ENCODE measurements around the gene GSTM2.

The GSTM2 gene

GRCh38 chr1:109649491-109649914 lies 18.4 kb upstream of the GSTM2 start:
- peak; percentile 43 for DNase-seq (ENCODE audit: low read depth, low spot score)
- H3K4me3 ChIP-seq (ENCODE audit: low read depth, low read length) = peak overlapping the region; percentile 21
- in situ Hi-C loops (cut with HindIII; ENCODE audit: low sequenced_read_pairs) = loop anchor here (10.0 kb wide), 1 partner anchor 125 kb away; no protein-coding TSS in a partner anchor
- TF ChIP-seq CTCF (IDR thresholded peaks at IDR 0.05; ENCODE audit: low read depth, low read length) = peak; percentile 29

DNA sequence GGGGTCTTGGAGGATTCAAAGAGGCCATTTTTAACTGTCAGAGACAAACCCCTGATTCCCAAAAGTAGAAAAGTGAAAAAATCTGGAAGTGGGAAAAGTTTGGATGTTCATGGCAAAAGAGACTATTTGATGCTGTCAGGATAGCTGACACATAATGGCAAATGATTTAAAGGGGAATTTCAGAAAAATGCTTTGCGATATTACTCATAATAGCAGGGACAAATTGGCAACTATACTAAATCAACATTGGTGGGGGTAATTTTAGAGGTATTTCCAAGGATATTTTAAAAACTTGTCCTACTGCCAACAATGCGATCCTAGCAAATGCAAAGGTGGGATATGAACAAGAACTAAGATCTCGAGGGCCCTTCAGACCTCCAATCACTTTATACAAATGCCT lies 17.2 kb upstream of the GSTM2 start:
- no peak for TF ChIP-seq CTCF (IDR thresholded peaks at IDR 0.05; ENCODE audit: low read depth, low read length)
- H3K4me3 ChIP-seq (ENCODE audit: low read depth, low read length) = no peak overlapping the region
- in situ Hi-C loops (cut with HindIII; ENCODE audit: low sequenced_read_pairs) = no loop called here
- DNase-seq (ENCODE audit: low read depth, low spot score) = no peak

DNA sequence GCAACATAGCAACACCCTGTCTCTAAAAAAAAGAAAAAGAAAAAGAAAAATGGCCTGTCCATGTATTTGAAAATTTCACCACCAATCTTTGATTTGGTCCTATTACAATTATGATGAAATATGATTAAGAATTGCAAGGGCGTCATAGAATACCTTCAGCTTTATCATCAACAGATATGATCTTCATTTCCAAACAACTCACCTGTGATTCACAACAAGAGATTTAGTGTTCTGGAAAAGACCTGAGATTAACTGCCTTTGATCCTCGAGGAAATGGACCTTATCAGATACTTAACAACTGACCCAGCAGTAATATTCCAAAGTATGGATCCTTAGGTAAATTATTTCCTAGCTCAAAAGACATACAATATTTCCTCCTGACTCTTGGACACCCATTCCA lies 15.5 kb upstream of the GSTM2 start:
- H3K4me3 ChIP-seq (ENCODE audit: low read depth, low read length) = no peak overlapping the region
- in situ Hi-C loops (cut with HindIII; ENCODE audit: low sequenced_read_pairs) = no loop called here
- no peak for TF ChIP-seq CTCF (IDR thresholded peaks at IDR 0.05; ENCODE audit: low read depth, low read length)

DNA sequence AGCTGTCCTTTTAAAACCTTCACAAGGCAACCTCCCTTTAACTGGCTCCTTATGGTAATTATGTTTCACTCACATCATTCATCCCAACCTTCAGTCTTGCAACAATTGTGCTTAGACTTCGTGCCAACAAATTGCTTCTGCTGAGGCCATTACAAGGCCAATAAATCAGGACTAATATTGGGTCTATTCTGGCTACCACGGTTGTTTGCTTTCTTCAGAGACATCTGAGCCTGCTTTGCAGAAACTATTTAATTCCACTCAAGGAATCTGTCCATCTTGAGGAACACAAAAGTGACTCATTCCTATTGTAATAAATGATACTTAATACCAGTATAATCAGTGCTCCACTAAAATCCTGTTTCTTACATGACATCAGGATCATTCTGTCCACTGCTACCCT lies 14.6 kb upstream of the GSTM2 start:
- in situ Hi-C loops (cut with HindIII; ENCODE audit: low sequenced_read_pairs) = no loop called here
- no peak for DNase-seq (ENCODE audit: low read depth, low spot score)
- H3K4me3 ChIP-seq (ENCODE audit: low read depth, low read length) = no peak overlapping the region
- no peak for TF ChIP-seq CTCF (IDR thresholded peaks at IDR 0.05; ENCODE audit: low read depth, low read length)

More for the DNA sequence above, 15.5 kb upstream of the GSTM2 start:
- no peak for DNase-seq (ENCODE audit: low read depth, low spot score)

GRCh38 chr1:109654519-109654918 lies 13.3 kb upstream of the GSTM2 start:
- DNase-seq (ENCODE audit: low read depth, low spot score) = no peak
- no peak for TF ChIP-seq CTCF (IDR thresholded peaks at IDR 0.05; ENCODE audit: low read depth, low read length)
- H3K4me3 ChIP-seq (ENCODE audit: low read depth, low read length) = no peak overlapping the region
- in situ Hi-C loops (cut with HindIII; ENCODE audit: low sequenced_read_pairs) = no loop called here

DNA sequence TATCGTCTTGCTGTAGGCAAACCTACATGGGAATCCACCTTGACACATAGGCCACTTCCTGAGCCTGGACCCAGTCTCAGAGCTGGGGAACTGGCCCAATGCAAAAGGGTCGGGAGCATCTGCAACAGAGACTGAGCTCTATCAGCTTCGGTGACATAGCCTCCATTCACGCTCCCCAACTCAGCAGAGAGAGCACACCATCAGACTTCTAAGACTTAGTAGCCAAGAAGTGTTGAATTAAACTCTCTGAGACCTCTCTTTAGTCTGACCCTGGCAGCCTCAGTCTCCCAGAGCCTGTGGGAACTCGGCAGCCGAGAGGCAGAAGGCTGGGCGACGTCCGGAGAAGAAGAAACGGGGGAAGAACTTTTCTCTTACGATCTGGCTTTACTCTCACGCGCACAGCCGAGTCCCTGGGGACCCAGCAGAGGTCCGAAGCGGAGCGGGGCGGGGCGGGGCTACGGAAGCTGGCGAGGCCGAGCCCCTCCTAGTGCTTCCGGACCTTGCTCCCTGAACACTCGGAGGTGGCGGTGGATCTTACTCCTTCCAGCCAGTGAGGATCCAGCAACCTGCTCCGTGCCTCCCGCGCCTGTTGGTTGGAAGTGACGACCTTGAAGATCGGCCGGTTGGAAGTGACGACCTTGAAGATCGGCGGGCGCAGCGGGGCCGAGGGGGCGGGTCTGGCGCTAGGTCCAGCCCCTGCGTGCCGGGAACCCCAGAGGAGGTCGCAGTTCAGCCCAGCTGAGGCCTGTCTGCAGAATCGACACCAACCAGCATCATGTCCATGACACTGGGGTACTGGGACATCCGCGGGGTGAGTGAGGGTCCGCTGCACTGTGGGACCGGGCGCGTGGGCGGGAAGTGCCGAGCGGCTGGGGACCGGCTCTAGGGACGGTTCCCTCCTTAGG lies 12.0 kb upstream of the GSTM2 start, which contains the start of gene GSTM4:
Gene GSTM4, plus strand, starts transcription at position 485 of the 905 bp plus-strand sequence. Its CDS starts 291 bp downstream, at position 776.
- TF ChIP-seq CTCF (IDR thresholded peaks at IDR 0.05; ENCODE audit: low read depth, low read length) = peak; percentile 17

More for the DNA sequence above, 12.0 kb upstream of the GSTM2 start, which contains the start of gene GSTM4:
- in situ Hi-C loops (cut with HindIII; ENCODE audit: low sequenced_read_pairs) = no loop called here
- peak; percentile 69 for DNase-seq (ENCODE audit: low read depth, low spot score)
- H3K4me3 ChIP-seq (ENCODE audit: low read depth, low read length) = peak within 1 kb of the TSS; percentile 74
